Hematopoietic multipotent progenitor cell treated with erythropoietin and hydrocortisone succinate and interleukin-3 and kit ligand, for 4 days (in vitro differentiated cells): ENCODE measurements around the gene PDIA4.
A peak's percentile ranks its signal among the peaks of the same experiment; 100 is the strongest.

ENCODE experiments used
- DNase-seq: peaks from one replicate; pipeline ENCODE4 v3.0.0-alpha.2; 2015

The PDIA4 gene

DNA sequence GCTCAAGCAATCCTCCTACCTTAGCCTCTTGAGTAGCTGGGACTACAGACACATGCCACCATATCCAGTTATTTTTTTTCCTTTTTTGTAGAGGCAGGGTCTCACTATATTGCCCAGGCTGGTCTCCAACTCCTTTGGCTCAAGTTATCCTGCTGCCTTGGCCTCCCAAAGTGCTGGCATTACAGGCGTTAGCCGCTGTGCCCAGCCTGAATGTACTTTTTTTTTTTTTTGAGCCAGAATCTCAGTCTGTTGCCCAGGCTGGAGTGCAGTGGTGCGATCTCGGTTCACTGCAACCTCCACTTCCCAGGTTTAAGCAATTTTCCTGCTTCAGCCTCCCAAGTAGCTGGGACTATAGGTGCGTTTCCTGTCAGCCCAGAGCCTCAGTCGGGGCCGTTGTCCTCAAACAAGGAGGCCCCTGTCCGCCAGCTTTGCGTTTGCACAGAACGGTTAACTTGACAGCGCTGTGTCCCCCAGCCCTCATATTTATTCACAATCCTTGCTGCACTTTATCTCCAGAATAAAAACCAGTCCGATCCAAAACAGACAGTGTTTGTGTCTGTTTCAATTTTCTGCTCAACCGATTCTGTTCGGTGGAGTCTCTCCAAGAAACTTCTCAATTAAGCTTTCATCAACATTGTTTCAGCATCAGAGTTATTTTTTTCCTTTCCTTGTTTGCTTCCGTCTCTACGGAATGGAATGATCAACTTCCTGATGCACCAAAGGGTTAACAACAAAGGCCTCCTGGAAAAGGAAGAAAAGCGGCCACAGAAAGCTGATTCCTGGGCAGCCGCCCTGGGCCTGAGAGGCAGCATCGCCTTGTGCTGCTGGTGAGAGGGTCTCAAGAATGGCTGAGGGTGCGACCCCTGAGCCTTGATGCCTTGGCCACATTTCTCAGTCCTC is 64.5 kb downstream of the PDIA4 start:
- DNase-seq: no peak

DNA sequence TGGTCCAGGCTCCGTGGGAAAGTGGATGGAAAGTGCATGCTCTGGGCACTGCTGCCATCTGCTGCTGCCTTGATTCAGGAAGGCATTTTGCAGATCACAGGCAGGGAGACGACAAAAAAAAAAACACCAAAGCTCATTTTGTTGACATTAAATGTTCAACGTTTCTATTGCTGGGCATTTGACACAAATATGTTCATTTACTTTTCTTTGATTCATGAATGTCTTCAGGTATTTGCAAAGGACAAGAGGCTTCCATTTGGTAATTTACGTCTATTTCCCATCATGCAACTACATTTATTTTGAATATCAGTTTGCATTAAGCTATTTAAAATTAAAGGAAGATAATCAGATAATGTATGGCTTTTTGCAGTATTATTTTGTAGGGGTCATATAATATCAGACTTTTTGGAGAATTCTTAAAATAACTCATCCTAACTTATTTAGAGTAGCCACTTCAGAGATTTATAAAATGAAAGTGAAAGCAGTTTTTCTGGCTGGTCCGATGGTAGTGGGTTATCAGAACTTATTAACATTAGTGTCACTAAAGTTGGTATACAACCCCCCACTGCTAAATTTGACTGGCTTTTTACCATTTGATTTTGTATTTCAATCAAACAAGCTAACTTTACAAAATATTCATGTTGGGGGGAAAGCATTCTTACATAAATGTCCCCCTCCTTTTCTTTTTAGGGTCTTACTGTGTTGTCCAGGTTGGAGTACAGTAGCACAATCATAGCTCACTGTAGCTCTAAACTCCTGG is 65.3 kb downstream of the PDIA4 start:
- peak; percentile 86 for DNase-seq

DNA sequence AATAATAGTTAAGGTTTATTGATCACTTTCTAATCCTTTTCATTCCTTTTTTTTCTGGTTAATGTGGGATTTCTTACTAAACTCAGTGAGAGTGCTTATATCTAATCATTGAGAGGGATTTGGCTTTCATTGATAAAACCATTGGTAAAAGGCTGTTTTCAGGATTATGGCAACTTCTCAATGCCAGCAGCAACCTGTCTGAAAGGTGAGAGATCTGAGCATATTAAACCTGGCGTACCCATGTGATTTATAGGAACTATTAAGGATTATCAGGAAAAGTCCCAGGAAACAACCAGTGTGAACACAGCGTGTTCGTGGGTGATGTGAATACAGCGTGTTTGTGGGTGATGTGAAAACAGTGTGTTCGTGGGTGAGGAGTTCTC is 65.9 kb downstream of the PDIA4 start:
- no peak for DNase-seq

DNA sequence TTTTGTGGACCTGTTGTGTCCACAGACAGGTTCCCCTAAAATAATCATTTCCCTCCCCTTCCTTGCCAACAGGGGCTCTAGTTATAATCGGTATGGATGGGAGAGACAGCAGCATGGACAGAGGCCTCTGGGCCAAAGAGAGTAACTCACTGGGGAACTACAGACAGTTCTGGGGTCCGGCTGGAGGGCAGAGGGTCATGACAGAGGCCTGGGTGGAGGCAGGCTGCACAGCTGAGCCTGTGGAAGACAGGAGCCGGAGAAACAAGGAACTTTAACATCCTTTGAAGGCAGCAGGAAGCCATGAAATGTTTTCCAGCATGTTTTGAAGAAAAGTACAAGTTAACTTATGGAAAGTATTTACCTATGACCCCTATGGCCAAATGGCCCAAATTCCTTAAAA is 68.6 kb downstream of the PDIA4 start:
- DNase-seq: no peak

DNA sequence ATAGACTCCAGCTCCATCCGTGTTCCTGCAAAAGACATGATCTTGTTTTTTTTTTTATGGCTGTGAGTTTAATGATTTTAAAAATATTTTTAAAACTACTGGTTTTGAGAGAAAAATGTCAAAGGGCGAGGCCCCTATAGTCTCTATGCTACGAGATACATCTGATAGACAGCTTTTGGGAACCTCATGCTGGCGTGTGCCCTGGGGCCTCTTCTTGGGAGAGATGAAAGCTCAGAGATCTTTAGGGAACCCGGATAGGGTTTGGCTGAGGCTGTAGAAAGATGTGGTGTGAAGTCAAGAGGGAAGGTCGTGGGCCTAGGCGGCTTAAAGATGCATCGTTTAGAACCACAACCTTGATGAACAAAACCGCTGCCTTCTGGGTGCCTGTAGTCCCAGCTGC is 70.2 kb downstream of the PDIA4 start:
- no peak for DNase-seq

DNA sequence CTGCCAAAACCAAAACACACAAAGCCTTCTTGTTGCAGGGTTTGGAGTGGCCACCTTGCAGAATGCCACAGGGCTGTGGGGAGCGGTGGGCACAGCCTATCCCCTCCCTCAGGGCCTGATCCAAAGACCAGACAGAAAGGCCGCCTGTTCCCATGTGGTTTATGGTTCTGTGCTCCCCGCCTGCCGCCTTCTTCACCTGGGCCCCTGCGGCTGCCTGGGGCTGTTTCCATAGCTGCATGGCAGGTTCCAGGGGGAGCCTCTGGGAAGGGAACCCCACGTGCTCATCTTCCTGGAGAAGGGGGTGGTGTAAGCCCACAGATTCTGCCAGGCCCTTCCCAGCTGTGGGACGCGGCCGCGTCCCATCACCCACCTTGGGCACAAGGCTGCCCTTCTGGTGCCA is 73.5 kb downstream of the PDIA4 start:
- DNase-seq: no peak

DNA sequence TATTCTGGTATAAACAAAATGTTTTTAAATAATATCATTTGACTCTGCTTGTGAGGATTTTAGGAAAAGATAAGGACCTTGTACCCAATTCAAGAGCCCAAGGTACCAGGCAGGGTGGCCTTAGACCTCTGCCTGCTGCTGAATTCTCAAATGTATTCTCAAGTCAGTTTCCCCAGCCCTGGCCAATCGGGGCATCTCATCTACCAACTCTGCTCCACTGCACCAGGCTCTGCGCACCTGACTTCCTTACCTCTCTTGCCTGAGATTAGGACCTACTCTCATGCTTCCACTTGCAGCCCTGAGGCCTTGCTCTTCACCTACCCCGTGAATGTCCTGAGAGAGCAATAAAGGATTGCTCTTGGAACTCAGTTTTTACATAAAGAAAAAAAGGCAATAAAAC is 74.6 kb downstream of the PDIA4 start:
- DNase-seq: no peak
